GF-D8 (cell line): Measurements from ENCODE around the gene ARHGAP35.
"Not testable (repeated sequence)": the region's sequence is repeated elsewhere in the genome, so short reads cannot be mapped to it uniquely, and the experiment has no call there.

ENCODE experiments used
- DNase-seq: peaks from one replicate; lab custom pipeline; 2025; lab: John Stamatoyannopoulos, UW

ARHGAP35 gene

GRCh38 chr19:46871173-46871572 lies 10.4 kb downstream of the ARHGAP35 start:
- not testable (repeated sequence) for DNase-seq

GRCh38 chr19:46872967-46873366 lies 12.2 kb downstream of the ARHGAP35 start:
- DNase-seq: no peak

- DNase-seq: no peak
Observed at GRCh38 chr19:46875234-46875633, 14.4 kb downstream of the ARHGAP35 start.

GRCh38 chr19:46875657-46876056 lies 14.9 kb downstream of the ARHGAP35 start:
- DNase-seq: no peak

GRCh38 chr19:46878613-46879375 lies 18.0 kb downstream of the ARHGAP35 start:
- DNase-seq: no peak

GRCh38 chr19:46880431-46880830 lies 19.6 kb downstream of the ARHGAP35 start:
- DNase-seq: no peak

GRCh38 chr19:46881092-46881491 lies 20.3 kb downstream of the ARHGAP35 start:
- no peak for DNase-seq

GRCh38 chr19:46882034-46882433 lies 21.2 kb downstream of the ARHGAP35 start:
- DNase-seq: no peak

- not testable (repeated sequence) for DNase-seq
Observed at GRCh38 chr19:46882751-46883150, 22.0 kb downstream of the ARHGAP35 start.

- DNase-seq: no peak
Observed at GRCh38 chr19:46885411-46885810, 24.6 kb downstream of the ARHGAP35 start.

- no peak for DNase-seq
Observed at GRCh38 chr19:46886546-46887239, 25.9 kb downstream of the ARHGAP35 start.

GRCh38 chr19:46887240-46887782 lies 26.5 kb downstream of the ARHGAP35 start:
- no peak for DNase-seq

GRCh38 chr19:46890423-46891170 lies 29.8 kb downstream of the ARHGAP35 start:
- DNase-seq: no peak

- DNase-seq: no peak
Observed at GRCh38 chr19:46892252-46893179, 31.7 kb downstream of the ARHGAP35 start.

GRCh38 chr19:46896076-46896794 lies 35.4 kb downstream of the ARHGAP35 start:
- no peak for DNase-seq

- no peak for DNase-seq
Observed at GRCh38 chr19:46898731-46899130, 37.9 kb downstream of the ARHGAP35 start.

GRCh38 chr19:46900341-46900740 lies 39.5 kb downstream of the ARHGAP35 start:
- DNase-seq: no peak

- DNase-seq: no peak
Observed at GRCh38 chr19:46901701-46902401, 41.1 kb downstream of the ARHGAP35 start.

- DNase-seq: no peak
Observed at GRCh38 chr19:46902402-46902766, 41.6 kb downstream of the ARHGAP35 start.

- DNase-seq: no peak
Observed at GRCh38 chr19:46903458-46903857, 42.7 kb downstream of the ARHGAP35 start.
